Endothelial cell of umbilical vein (primary cell): Measurements from ENCODE around the gene NXN. TPM values are rescaled to one million over a fixed set of nuclear protein-coding genes. Genes with fewer than 3 reads are reported as not detected.

Source experiments
- BruUV-seq: library from RNA; stranded (reverse); fragments of 400-500 nt; replicated peaks from 2 replicates; lab custom pipeline; 2021; lab: Mats Ljungman, UMichigan
- CTCF ChIA-PET: fragments of 300-600, 350-600 bp; sonication (Branson Sonifier 250); formaldehyde crosslinking; loops from one replicate; lab custom pipeline; 2021; ENCODE audit warnings: antibody characterized with exemption, inconsistent platforms; lab: Charles Lee
- POLR2A ChIA-PET: fragments of 300-600, 350-600 bp; sonication (Branson Sonifier 250); formaldehyde crosslinking; loops from one replicate; lab custom pipeline; 2021; ENCODE audit warnings: antibody characterized with exemption, inconsistent platforms; lab: Charles Lee
- DNase-seq: peaks from one replicate; pipeline ENCODE4 v3.0.0-alpha.2; 2011; ENCODE audit warnings: low read depth, low spot score
- FAIRE-seq: peaks from 2 replicates; lab custom pipeline; 2011; peaks lifted over from hg19 to GRCh38; lab: Jason Lieb, UNC
- H2AFZ ChIP-seq: 2 replicates; pipeline ENCODE4 v1.6.0; 2012; ENCODE audit warnings: low read depth, low read length, control low read depth, inconsistent platforms
- H3K27ac ChIP-seq: 2 replicates; pipeline ENCODE4 v1.5.1; 2011; ENCODE audit warnings: low read depth, mild to moderate bottlenecking, control low read depth, low read length, moderate library complexity; ENCODE audit not compliant: insufficient read depth
- H3K27me3 ChIP-seq, 2 experiments: 2 replicates each; pipeline versions ENCODE4 v1.6.0 to v1.6.1; 2011; ENCODE audit warnings: low read length in 2 of 2, mixed read lengths in 1 of 2; ENCODE audit not compliant: control insufficient read depth in 2 of 2, insufficient read depth in 2 of 2
- H3K36me3 ChIP-seq, 2 experiments: 2 replicates in 1 of 2; 3 replicates in 1 of 2; pipeline ENCODE4 v1.5.1; 2011; ENCODE audit warnings: low read length in 2 of 2, mild to moderate bottlenecking in 1 of 2, moderate library complexity in 1 of 2; ENCODE audit not compliant: control insufficient read depth in 2 of 2, insufficient read depth in 2 of 2; ENCODE audit errors: extremely low read depth in 1 of 2
- H3K4me1 ChIP-seq: 3 replicates; pipeline ENCODE4 v1.5.1; 2011; ENCODE audit warnings: mild to moderate bottlenecking, low read length; ENCODE audit not compliant: control insufficient read depth, insufficient read depth; ENCODE audit errors: extremely low read depth
- H3K4me2 ChIP-seq: 2 replicates; pipeline ENCODE4 v1.6.1; 2011; ENCODE audit warnings: low read length, control low read depth, mixed read lengths; ENCODE audit not compliant: insufficient read depth
- H3K4me3 ChIP-seq, 3 experiments: fragments of 200-600 bp in 1 of 3; sonication (generic), shearing (Covaris generic) in 1 of 3; replicated peaks in 1 of 3; 2 replicates each; pipeline ENCODE4 v1.5.1; 2011 to 2016; ENCODE audit warnings: control low read depth in 3 of 3, low read length in 3 of 3, mild to moderate bottlenecking in 2 of 3, inconsistent platforms in 1 of 3, low read depth in 1 of 3, moderate library complexity in 1 of 3; ENCODE audit not compliant: insufficient read depth in 1 of 3
- H3K79me2 ChIP-seq: 2 replicates; pipeline ENCODE4 v1.6.0; 2012; ENCODE audit warnings: low read length, inconsistent platforms; ENCODE audit not compliant: control insufficient read depth, insufficient read depth
- H3K9ac ChIP-seq: replicated peaks from 2 replicates; pipeline ENCODE3; 2011; ENCODE audit warnings: low read length, control low read depth; ENCODE audit not compliant: insufficient read depth; ENCODE audit errors: extremely low read depth
- H3K9me1 ChIP-seq: replicated peaks from 3 replicates; pipeline ENCODE4 v1.6.0; 2011; ENCODE audit warnings: mild to moderate bottlenecking, low read length; ENCODE audit not compliant: control insufficient read depth, insufficient read depth; ENCODE audit errors: extremely low read depth
- H3K9me3 ChIP-seq: replicated peaks from 2 replicates; pipeline ENCODE4 v1.5.1; 2012; ENCODE audit warnings: low read length, inconsistent platforms; ENCODE audit not compliant: control insufficient read depth, insufficient read depth
- H4K20me1 ChIP-seq: replicated peaks from 2 replicates; pipeline ENCODE3; 2011; ENCODE audit warnings: mild to moderate bottlenecking, low read length; ENCODE audit not compliant: control insufficient read depth, insufficient read depth; ENCODE audit errors: extremely low read depth
- EZH2 ChIP-seq: IDR thresholded peaks from 2 replicates; pipeline ENCODE4 v1.6.1; 2012; ENCODE audit warnings: borderline replicate concordance, low read depth, mild to moderate bottlenecking, moderate library complexity, low read length, inconsistent platforms; ENCODE audit not compliant: severe bottlenecking
- FOS ChIP-seq: IDR thresholded peaks from 2 replicates; pipeline ENCODE4 v1.6.1; 2011; ENCODE audit warnings: mild to moderate bottlenecking, low read length, moderate library complexity, borderline replicate concordance; ENCODE audit not compliant: insufficient read depth
- GATA2 ChIP-seq: IDR thresholded peaks from 2 replicates; pipeline ENCODE4 v1.7.0; 2011; ENCODE audit warnings: low read depth, mild to moderate bottlenecking, moderate library complexity, mixed read lengths, low read length; ENCODE audit not compliant: insufficient read length, insufficient read depth
- JUN ChIP-seq: IDR thresholded peaks from 2 replicates; pipeline ENCODE4 v1.6.1; 2011; ENCODE audit warnings: borderline replicate concordance, low read depth; ENCODE audit not compliant: insufficient read length, insufficient read depth
- MYC ChIP-seq: IDR thresholded peaks from one replicate; pipeline ENCODE4 v1.6.1; 2011; ENCODE audit warnings: mild to moderate bottlenecking, low read depth, low read length
- POLR2A ChIP-seq: IDR thresholded peaks from 2 replicates; pipeline ENCODE4 v1.6.1; 2012; ENCODE audit warnings: low read depth, mild to moderate bottlenecking, control low read depth, low read length
- POLR2AphosphoS5 ChIP-seq: IDR thresholded peaks from 2 replicates; pipeline ENCODE4 v1.6.1; 2012; ENCODE audit warnings: low read depth, mild to moderate bottlenecking, control low read depth, low read length, moderate library complexity; ENCODE audit not compliant: insufficient read depth
- dilution Hi-C: fragments of 300-500 bp; cut with MboI; formaldehyde crosslinking; loops from one replicate; pipeline ENCODE4 v1.15.0; 2019; ENCODE audit warnings: low sequenced_read_pairs; ENCODE audit not compliant: extremely low pct_ligation_motif_present
- intact Hi-C: fragments of 100-400 bp; cut with micrococcal nuclease; formaldehyde crosslinking; loops from one replicate; pipeline ENCODE4 v1.10.0; 2022
- polyA plus RNA-seq, 4 experiments: library from polyadenylated mRNA; depleted of rRNA in 3 of 4; stranded (reverse) in 3 of 4; unstranded in 1 of 4; fragments of >200 nt; gene quantifications; 2 replicates each; pipeline versions ENCODE4 v1.2.1 to v1.2.3, GENCODE V29; 2011 to 2012; ENCODE audit warnings: missing spikeins in 1 of 4
- total RNA-seq: library from RNA; stranded (reverse); gene quantifications from 2 replicates; pipeline ENCODE4 v1.2.3, GENCODE V29; 2021
- TF ChIP-seq, protein P1 (sequence below): IDR thresholded peaks from 2 replicates; pipeline ENCODE4 v1.6.1; 2011; ENCODE audit not compliant: insufficient read depth, insufficient read length
- TF ChIP-seq, protein P2 (sequence below), 2 donors: IDR thresholded peaks; 1 replicate in 1 of 2; 2 replicates in 1 of 2; pipeline ENCODE4 v1.5.1; 2011; ENCODE audit warnings: low read length in 2 of 2, mild to moderate bottlenecking in 2 of 2, moderate library complexity in 2 of 2, control low read depth in 1 of 2, inconsistent platforms in 1 of 2, low read depth in 1 of 2; ENCODE audit not compliant: insufficient read depth in 1 of 2; ENCODE audit errors: extremely low read depth in 1 of 2

NXN gene
- total and polyA plus RNA-seq, 2 donors (not counting 3 experiments of a cell fraction or from before 2014, with no cell fraction given), result 69.5 to 77.3 TPM

DNA sequence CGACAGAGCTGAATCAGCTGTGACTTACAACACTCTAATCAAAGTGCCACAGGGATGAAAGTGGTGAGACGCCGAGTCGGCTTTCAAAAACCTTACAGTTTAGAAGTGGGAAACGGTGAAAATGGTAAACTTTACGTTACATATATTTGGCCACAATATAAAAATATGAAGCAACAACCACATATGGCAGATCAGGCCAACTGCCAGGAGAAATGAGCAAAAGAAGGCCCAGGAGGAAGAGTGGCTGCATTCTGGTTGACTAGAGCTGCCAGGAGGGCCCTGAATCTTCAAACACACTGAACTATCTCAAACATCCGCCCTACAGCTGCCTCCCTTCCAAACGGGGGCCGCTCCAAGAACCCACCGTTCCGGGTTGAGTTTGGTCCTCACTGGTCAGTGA, 141.1 kb downstream of the NXN start:
- Histone ChIP-seq H3K4me2 (no peak overlapping the region), H3K9ac (no peak overlapping the region), H3K79me2 (peaks cover 2% of the 10 kb centered on the region), H3K4me1 (no peaks in the 10 kb centered on the region), H3K27me3 (no peaks in the 10 kb centered on the region), H3K36me3 (no peaks in the 10 kb centered on the region), H3K9me3 (no peaks in the 10 kb centered on the region), H2AFZ (no peak overlapping the region), H3K4me3 (no peak overlapping the region), H3K27ac (no peak overlapping the region), H4K20me1 (no peaks in the 10 kb centered on the region), H3K9me1 (no peaks in the 10 kb centered on the region)
- FAIRE-seq, result no peak
- dilution Hi-C loops (no loop called here), intact Hi-C loops (no loop called here)
- TF ChIP-seq, protein P1, sequence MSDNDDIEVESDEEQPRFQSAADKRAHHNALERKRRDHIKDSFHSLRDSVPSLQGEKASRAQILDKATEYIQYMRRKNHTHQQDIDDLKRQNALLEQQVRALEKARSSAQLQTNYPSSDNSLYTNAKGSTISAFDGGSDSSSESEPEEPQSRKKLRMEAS, result no peak
- TF ChIP-seq POLR2A (no peak), JUN (no peak), EZH2 (no peak), POLR2AphosphoS5 (no peak), MYC (no peak), GATA2 (no peak), FOS (no peak)
- TF ChIP-seq, protein P2, sequence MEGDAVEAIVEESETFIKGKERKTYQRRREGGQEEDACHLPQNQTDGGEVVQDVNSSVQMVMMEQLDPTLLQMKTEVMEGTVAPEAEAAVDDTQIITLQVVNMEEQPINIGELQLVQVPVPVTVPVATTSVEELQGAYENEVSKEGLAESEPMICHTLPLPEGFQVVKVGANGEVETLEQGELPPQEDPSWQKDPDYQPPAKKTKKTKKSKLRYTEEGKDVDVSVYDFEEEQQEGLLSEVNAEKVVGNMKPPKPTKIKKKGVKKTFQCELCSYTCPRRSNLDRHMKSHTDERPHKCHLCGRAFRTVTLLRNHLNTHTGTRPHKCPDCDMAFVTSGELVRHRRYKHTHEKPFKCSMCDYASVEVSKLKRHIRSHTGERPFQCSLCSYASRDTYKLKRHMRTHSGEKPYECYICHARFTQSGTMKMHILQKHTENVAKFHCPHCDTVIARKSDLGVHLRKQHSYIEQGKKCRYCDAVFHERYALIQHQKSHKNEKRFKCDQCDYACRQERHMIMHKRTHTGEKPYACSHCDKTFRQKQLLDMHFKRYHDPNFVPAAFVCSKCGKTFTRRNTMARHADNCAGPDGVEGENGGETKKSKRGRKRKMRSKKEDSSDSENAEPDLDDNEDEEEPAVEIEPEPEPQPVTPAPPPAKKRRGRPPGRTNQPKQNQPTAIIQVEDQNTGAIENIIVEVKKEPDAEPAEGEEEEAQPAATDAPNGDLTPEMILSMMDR (IDR thresholded peaks at IDR 0.05; ENCODE audit: extremely low read depth in 1 of 2, insufficient read depth in 1 of 2, low read depth in 1 of 2, low read length in 2 of 2), result no peak
- no peak for DNase-seq
- ChIA-PET CTCF (interaction anchor here (1.2 kb wide), 1 partner anchor 143 kb away, joined by 3 read pairs; no protein-coding TSS in a partner anchor), POLR2A (no interaction called here)
- no TSS peak for BruUV-seq
